ENCODE data around the gene PAK6. TPM values are rescaled to one million over a fixed set of nuclear protein-coding genes. Genes with fewer than 3 reads are reported as not detected.
A peak's percentile ranks its signal among the peaks of the same experiment; 100 is the strongest.

Gene PAK6
- total RNA-seq, 4 donors from 2014 or later = 0.33 to 0.52 (median 0.45) TPM; not detected in 1

GRCh38 chr15:40314723-40315276, 75.9 kb downstream of the PAK6 start:
- no peak for TF ChIP-seq EP300 (IDR thresholded peaks at IDR 0.05)
- TF ChIP-seq POLR2AphosphoS5 (IDR thresholded peaks at IDR 0.05) = no peak
- TF ChIP-seq CTCF (IDR thresholded peaks at IDR 0.05) = no peak
- no peak for TF ChIP-seq POLR2A (IDR thresholded peaks at IDR 0.05; ENCODE audit: low read depth)
- no peak for DNase-seq (ENCODE audit: extremely low spot score)
- Histone ChIP-seq H3K4me3 (no peak overlapping the region), H3K9me3 (no peaks in the 10 kb centered on the region), H3K36me3 (no peaks in the 10 kb centered on the region), H3K27me3 (peaks cover 0 to 4% (median 0%) of the 10 kb centered on the region in 4 donors), H3K4me1 (peaks cover 0 to 11% (median 9%) of the 10 kb centered on the region in 4 donors), H3K27ac (replicated peaks in 1 of 4) (no peak overlapping the region)
- WGBS = 83% methylated on average over 4 of the region's 4 CpGs
- intact Hi-C loops (cut with DNase I) = loop anchor here (5.0 kb wide), 1 partner anchor 32 kb away; the partner anchor contains the start of gene ANKRD63

GRCh38 chr15:40316931-40317330, 78.1 kb downstream of the PAK6 start:
- Histone ChIP-seq H3K27me3 (no peaks in the 10 kb centered on the region), H3K4me1 (peaks cover 0 to 26% (median 21%) of the 10 kb centered on the region in 4 donors), H3K36me3 (no peaks in the 10 kb centered on the region), H3K27ac (replicated peaks in 1 of 4) (no peak overlapping the region), H3K9me3 (no peaks in the 10 kb centered on the region), H3K4me3 (no peak overlapping the region)
- TF ChIP-seq CTCF (IDR thresholded peaks at IDR 0.05) (no peak), POLR2A (IDR thresholded peaks at IDR 0.05; ENCODE audit: low read depth) (no peak), EP300 (IDR thresholded peaks at IDR 0.05) (no peak), POLR2AphosphoS5 (IDR thresholded peaks at IDR 0.05) (no peak)
- intact Hi-C loops (cut with DNase I) = loop anchor here (5.0 kb wide), 1 partner anchor 35 kb away; the partner anchor contains the start of gene ANKRD63
- WGBS = 88% methylated on average over 3 of the region's 3 CpGs
- no peak for DNase-seq (ENCODE audit: extremely low spot score)

- no peaks in the 10 kb centered on the region for H3K27me3 ChIP-seq
- no peak overlapping the region for H3K4me3 ChIP-seq
- intact Hi-C loops (cut with DNase I) = loop anchor here (5.0 kb wide), 1 partner anchor 35 kb away; the partner anchor contains the start of gene ANKRD63
- no peak overlapping the region for H3K27ac ChIP-seq (replicated peaks in 1 of 4)
- no peaks in the 10 kb centered on the region for H3K36me3 ChIP-seq
- WGBS = 66% methylated on average over 4 of the region's 4 CpGs
- no peak for TF ChIP-seq POLR2AphosphoS5 (IDR thresholded peaks at IDR 0.05)
- TF ChIP-seq POLR2A (IDR thresholded peaks at IDR 0.05; ENCODE audit: low read depth) = no peak
- no peak for TF ChIP-seq CTCF (IDR thresholded peaks at IDR 0.05)
- TF ChIP-seq EP300 (IDR thresholded peaks at IDR 0.05) = no peak
- peaks cover 0 to 33% (median 27%) of the 10 kb centered on the region in 4 donors for H3K4me1 ChIP-seq
- no peaks in the 10 kb centered on the region for H3K9me3 ChIP-seq
- DNase-seq (ENCODE audit: extremely low spot score) = no peak
Measured at GRCh38 chr15:40317580-40317979, 78.7 kb downstream of the PAK6 start.

GRCh38 chr15:40320409-40320808, 81.5 kb downstream of the PAK6 start:
- Histone ChIP-seq H3K27me3 (no peaks in the 10 kb centered on the region), H3K36me3 (no peaks in the 10 kb centered on the region), H3K9me3 (no peaks in the 10 kb centered on the region), H3K4me3 (no peak overlapping the region), H3K27ac (replicated peaks in 1 of 4) (peak overlapping the region in 2 of 4 donors; percentile 95 to 98), H3K4me1 (peaks cover 10 to 41% (median 34%) of the 10 kb centered on the region in 4 donors)
- TF ChIP-seq CTCF (IDR thresholded peaks at IDR 0.05) (no peak), POLR2AphosphoS5 (IDR thresholded peaks at IDR 0.05) (no peak), EP300 (IDR thresholded peaks at IDR 0.05) (no peak), POLR2A (IDR thresholded peaks at IDR 0.05; ENCODE audit: low read depth) (no peak)
- intact Hi-C loops (cut with DNase I) = loop anchor here (2.0 to 5.0 kb wide), 2 partner anchors 47 to 102 kb away; no protein-coding TSS in a partner anchor
- no peak for DNase-seq (ENCODE audit: extremely low spot score)
- WGBS = 91% methylated on average over 1 of the region's 1 CpG
